ENCODE data around the gene AMFR. TPM values are rescaled to one million over a fixed set of nuclear protein-coding genes. Genes with fewer than 3 reads are reported as not detected.

The AMFR gene
- total and polyA plus RNA-seq, 3 experiments from 2014 or later, result 39.8 to 70.1 (median 64.3) TPM

- Histone ChIP-seq H3K27ac (ENCODE audit: low read depth, low read length) (no peak overlapping the region), H3K27me3 (ENCODE audit: insufficient read depth, low read length, poor library complexity, severe bottlenecking) (no peaks in the 10 kb centered on the region), H3K4me1 (ENCODE audit: insufficient read depth, low read length) (peaks cover 5% of the 10 kb centered on the region), H3K4me3 (ENCODE audit: low read length) (no peak overlapping the region), H3K36me3 (ENCODE audit: insufficient read depth, low read length) (peaks cover 21% of the 10 kb centered on the region), H3K9me3 (ENCODE audit: low read length) (no peaks in the 10 kb centered on the region)
- no peak overlapping the region for H3K4me3 Mint-ChIP-seq
- H3K9me3 Mint-ChIP-seq, result no peaks in the 10 kb centered on the region
- POLR2A ChIA-PET, result no interaction called here
- CTCF ChIA-PET, result interaction anchor here (1.6 kb wide), 1 partner anchor 15 kb away, joined by 6 read pairs; no protein-coding TSS in a partner anchor
- H3K27me3 Mint-ChIP-seq, result no peaks in the 10 kb centered on the region
- peak overlapping the region in 2 of 8 donors; percentile 35 to 39 for H3K27ac Mint-ChIP-seq
- peaks cover 0 to 65% (median 7%) of the 10 kb centered on the region in 3 donors for H3K36me3 Mint-ChIP-seq
- peaks cover 10 to 28% (median 24%) of the 10 kb centered on the region in 3 donors for H3K4me1 Mint-ChIP-seq
- no peak for DNase-seq
These were observed 54.3 kb downstream of the AMFR start for GRCh38 chr16:56370875-56371659.

- peaks cover 8 to 26% (median 20%) of the 10 kb centered on the region in 3 donors for H3K4me1 Mint-ChIP-seq
These were observed 55.0 kb downstream of the AMFR start for GRCh38 chr16:56370185-56370874.

DNA sequence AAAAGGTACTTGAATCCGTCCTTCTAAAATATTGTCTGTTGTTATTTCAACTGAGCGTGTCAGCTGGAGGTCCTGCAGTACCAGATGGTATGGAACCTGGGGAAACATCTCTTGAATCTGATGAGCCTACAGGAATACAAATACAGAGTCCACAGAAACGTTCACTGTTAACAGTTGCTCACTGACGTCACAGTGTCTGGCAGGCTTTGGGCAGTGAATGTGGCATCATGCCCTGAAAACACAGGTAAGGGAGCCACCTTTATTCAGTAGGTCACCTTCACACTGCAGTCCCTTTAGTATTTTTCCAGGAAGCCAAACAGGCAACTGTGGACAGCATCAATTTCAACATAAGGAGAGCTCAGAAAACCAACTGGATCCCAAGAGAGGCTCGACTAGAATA is 56.1 kb downstream of the AMFR start:
- H3K4me3 ChIP-seq (ENCODE audit: low read length), result no peak overlapping the region
- Mint-ChIP-seq H3K9me3 (no peaks in the 10 kb centered on the region), H3K4me3 (no peak overlapping the region), H3K27me3 (no peaks in the 10 kb centered on the region), H3K4me1 (peaks cover 8 to 22% (median 16%) of the 10 kb centered on the region in 3 donors), H3K27ac (peak overlapping the region in 1 of 8 donors; percentile 11), H3K36me3 (peaks cover 0 to 69% (median 8%) of the 10 kb centered on the region in 3 donors)
- H3K36me3 ChIP-seq (ENCODE audit: insufficient read depth, low read length), result peaks cover 24% of the 10 kb centered on the region
- no peaks in the 10 kb centered on the region for H3K27me3 ChIP-seq (ENCODE audit: insufficient read depth, low read length, poor library complexity, severe bottlenecking)
- DNase-seq, result no peak
- CTCF ChIA-PET, result interaction anchor here (1.6 kb wide), 1 partner anchor 13 kb away, joined by 5 read pairs; no protein-coding TSS in a partner anchor
- H3K9me3 ChIP-seq (ENCODE audit: low read length), result no peaks in the 10 kb centered on the region
- POLR2A ChIA-PET, result no interaction called here
- H3K27ac ChIP-seq (ENCODE audit: low read depth, low read length), result no peak overlapping the region
- H3K4me1 ChIP-seq (ENCODE audit: insufficient read depth, low read length), result peaks cover 5% of the 10 kb centered on the region

More at GRCh38 chr16:56370185-56370874, 55.0 kb downstream of the AMFR start:
- H3K36me3 ChIP-seq (ENCODE audit: insufficient read depth, low read length), result peaks cover 24% of the 10 kb centered on the region
- Mint-ChIP-seq H3K27ac (peak overlapping the region in 4 of 8 donors; percentile 5 to 87 (median 32)), H3K4me3 (no peak overlapping the region), H3K9me3 (no peaks in the 10 kb centered on the region), H3K27me3 (no peaks in the 10 kb centered on the region), H3K36me3 (peaks cover 0 to 65% (median 5%) of the 10 kb centered on the region in 3 donors)
- peaks cover 5% of the 10 kb centered on the region for H3K4me1 ChIP-seq (ENCODE audit: insufficient read depth, low read length)
- no peak overlapping the region for H3K4me3 ChIP-seq (ENCODE audit: low read length)
- H3K9me3 ChIP-seq (ENCODE audit: low read length), result no peaks in the 10 kb centered on the region
- CTCF ChIA-PET, result interaction anchor here (1.6 kb wide), 1 partner anchor 14 kb away, joined by 6 read pairs; no protein-coding TSS in a partner anchor
- no peaks in the 10 kb centered on the region for H3K27me3 ChIP-seq (ENCODE audit: insufficient read depth, low read length, poor library complexity, severe bottlenecking)
- POLR2A ChIA-PET, result no interaction called here
- no peak overlapping the region for H3K27ac ChIP-seq (ENCODE audit: low read depth, low read length)
- DNase-seq, result no peak

DNA sequence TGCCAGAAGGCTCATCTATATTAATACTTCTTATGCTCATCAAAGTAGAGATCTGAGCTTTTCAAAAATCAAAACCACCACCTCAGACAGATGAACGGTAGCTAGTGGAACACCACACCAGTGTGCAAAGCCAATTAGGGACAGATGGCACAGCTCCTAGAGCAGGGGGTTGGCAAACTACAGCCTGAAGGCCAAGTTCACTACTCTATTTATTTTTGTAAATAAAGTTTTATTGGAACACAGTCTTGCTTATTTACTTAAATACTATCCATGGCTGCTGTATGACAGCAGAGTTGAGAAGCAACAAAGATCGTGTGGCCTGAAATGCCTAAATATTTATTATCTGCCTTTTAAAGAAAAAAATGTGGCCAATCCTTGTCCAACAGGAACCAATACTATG is 56.8 kb downstream of the AMFR start:
- Mint-ChIP-seq H3K36me3 (peaks cover 0 to 72% (median 8%) of the 10 kb centered on the region in 3 donors), H3K4me3 (no peak overlapping the region), H3K27ac (no peak overlapping the region), H3K9me3 (no peaks in the 10 kb centered on the region), H3K27me3 (no peaks in the 10 kb centered on the region), H3K4me1 (peaks cover 8 to 21% (median 16%) of the 10 kb centered on the region in 3 donors)
- CTCF ChIA-PET, result interaction anchor here (1.6 kb wide), 1 partner anchor 12 kb away, joined by 5 read pairs; no protein-coding TSS in a partner anchor
- H3K27me3 ChIP-seq (ENCODE audit: insufficient read depth, low read length, poor library complexity, severe bottlenecking), result no peaks in the 10 kb centered on the region
- H3K4me1 ChIP-seq (ENCODE audit: insufficient read depth, low read length), result peaks cover 5% of the 10 kb centered on the region
- no peak for DNase-seq
- peaks cover 25% of the 10 kb centered on the region for H3K36me3 ChIP-seq (ENCODE audit: insufficient read depth, low read length)
- POLR2A ChIA-PET, result no interaction called here
- H3K4me3 ChIP-seq (ENCODE audit: low read length), result no peak overlapping the region
- H3K9me3 ChIP-seq (ENCODE audit: low read length), result no peaks in the 10 kb centered on the region
- H3K27ac ChIP-seq (ENCODE audit: low read depth, low read length), result no peak overlapping the region

GRCh38 chr16:56367764-56368163 is 57.6 kb downstream of the AMFR start:
- peaks cover 0 to 76% (median 10%) of the 10 kb centered on the region in 3 donors for H3K36me3 Mint-ChIP-seq
- H3K4me1 ChIP-seq (ENCODE audit: insufficient read depth, low read length), result peaks cover 5% of the 10 kb centered on the region
- no peak overlapping the region for H3K4me3 Mint-ChIP-seq
- no peak for DNase-seq
- H3K4me1 Mint-ChIP-seq, result peaks cover 8 to 16% (median 16%) of the 10 kb centered on the region in 3 donors
- ChIA-PET POLR2A (no interaction called here), CTCF (interaction anchor here (1.0 kb wide), 1 partner anchor 12 kb away, joined by 3 read pairs; no protein-coding TSS in a partner anchor)
- H3K27me3 Mint-ChIP-seq, result no peaks in the 10 kb centered on the region
- no peak overlapping the region for H3K27ac ChIP-seq (ENCODE audit: low read depth, low read length)
- H3K27me3 ChIP-seq (ENCODE audit: insufficient read depth, low read length, poor library complexity, severe bottlenecking), result no peaks in the 10 kb centered on the region
- no peaks in the 10 kb centered on the region for H3K9me3 Mint-ChIP-seq
- H3K4me3 ChIP-seq (ENCODE audit: low read length), result no peak overlapping the region
- peak overlapping the region in 1 of 8 donors; percentile 17 for H3K27ac Mint-ChIP-seq
- H3K36me3 ChIP-seq (ENCODE audit: insufficient read depth, low read length), result peaks cover 31% of the 10 kb centered on the region
- no peaks in the 10 kb centered on the region for H3K9me3 ChIP-seq (ENCODE audit: low read length)

DNA sequence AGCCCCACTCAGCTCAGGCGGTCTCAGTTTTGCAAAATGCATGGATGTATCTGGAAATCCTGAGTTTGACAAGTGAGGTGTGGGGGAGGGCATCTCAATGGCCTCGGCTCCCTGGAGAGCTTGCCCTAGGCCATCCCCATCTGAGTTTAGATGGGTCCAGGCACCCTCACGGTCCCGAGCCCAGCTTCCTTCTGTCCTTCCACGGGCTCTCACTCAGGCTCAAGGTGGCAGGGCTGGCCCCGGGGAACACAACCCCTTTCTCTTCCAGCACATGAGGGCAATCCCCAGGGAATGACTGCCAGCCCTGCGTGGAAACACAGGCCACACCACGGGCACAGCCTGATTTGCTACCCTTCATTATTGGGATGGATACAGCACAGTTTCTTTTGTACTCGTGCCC is 58.4 kb downstream of the AMFR start:
- no peaks in the 10 kb centered on the region for H3K9me3 Mint-ChIP-seq
- H3K4me3 ChIP-seq (ENCODE audit: low read length), result no peak overlapping the region
- peak overlapping the region in 1 of 8 donors; percentile 33 for H3K27ac Mint-ChIP-seq
- peaks cover 31% of the 10 kb centered on the region for H3K36me3 ChIP-seq (ENCODE audit: insufficient read depth, low read length)
- H3K27me3 Mint-ChIP-seq, result no peaks in the 10 kb centered on the region
- no peaks in the 10 kb centered on the region for H3K4me1 ChIP-seq (ENCODE audit: insufficient read depth, low read length)
- POLR2A ChIA-PET, result no interaction called here
- no peak overlapping the region for H3K27ac ChIP-seq (ENCODE audit: low read depth, low read length)
- H3K9me3 ChIP-seq (ENCODE audit: low read length), result no peaks in the 10 kb centered on the region
- H3K36me3 Mint-ChIP-seq, result peaks cover 0 to 77% (median 16%) of the 10 kb centered on the region in 3 donors
- CTCF ChIA-PET, result interaction anchor here (1.0 kb wide), 1 partner anchor 11 kb away, joined by 3 read pairs; no protein-coding TSS in a partner anchor
- peaks cover 1 to 8% (median 8%) of the 10 kb centered on the region in 3 donors for H3K4me1 Mint-ChIP-seq
- H3K4me3 Mint-ChIP-seq, result no peak overlapping the region
- H3K27me3 ChIP-seq (ENCODE audit: insufficient read depth, low read length, poor library complexity, severe bottlenecking), result no peaks in the 10 kb centered on the region
- DNase-seq, result no peak

DNA sequence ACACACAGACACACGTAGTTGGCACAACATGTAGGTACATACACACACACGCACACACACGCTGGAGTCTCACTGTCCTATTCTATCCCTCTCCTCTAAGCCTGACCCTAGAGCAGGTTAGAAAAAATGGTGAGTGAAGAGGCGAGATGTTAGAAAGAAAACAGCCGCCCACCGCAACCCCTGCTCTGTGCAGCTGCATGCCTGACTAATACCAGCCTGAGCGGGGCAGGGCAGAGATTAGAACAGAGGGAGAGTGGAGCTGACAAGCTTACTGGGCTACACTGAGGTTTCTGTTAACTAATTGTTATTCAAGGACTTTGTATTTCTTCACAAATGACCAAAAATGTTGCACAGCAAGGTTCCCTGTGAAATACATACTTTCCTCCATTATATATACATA is 59.8 kb downstream of the AMFR start:
- Mint-ChIP-seq H3K27ac (no peak overlapping the region), H3K4me3 (no peak overlapping the region), H3K9me3 (no peaks in the 10 kb centered on the region), H3K36me3 (peaks cover 0 to 79% (median 16%) of the 10 kb centered on the region in 3 donors), H3K4me1 (no peaks in the 10 kb centered on the region), H3K27me3 (no peaks in the 10 kb centered on the region)
- peaks cover 31% of the 10 kb centered on the region for H3K36me3 ChIP-seq (ENCODE audit: insufficient read depth, low read length)
- no peaks in the 10 kb centered on the region for H3K9me3 ChIP-seq (ENCODE audit: low read length)
- no peak overlapping the region for H3K4me3 ChIP-seq (ENCODE audit: low read length)
- H3K4me1 ChIP-seq (ENCODE audit: insufficient read depth, low read length), result no peaks in the 10 kb centered on the region
- ChIA-PET CTCF (interaction anchor here (1.1 kb wide), 1 partner anchor 9 kb away, joined by 4 read pairs; no protein-coding TSS in a partner anchor), POLR2A (no interaction called here)
- no peaks in the 10 kb centered on the region for H3K27me3 ChIP-seq (ENCODE audit: insufficient read depth, low read length, poor library complexity, severe bottlenecking)
- no peak overlapping the region for H3K27ac ChIP-seq (ENCODE audit: low read depth, low read length)
- DNase-seq, result no peak
